OCI-LY7 (cell line): Measurements from ENCODE around the gene RNF175. TPM values are rescaled to one million over a fixed set of nuclear protein-coding genes. Genes with fewer than 3 reads are reported as not detected.

ENCODE experiments used
- BruUV-seq: library from RNA; stranded (reverse); fragments of 400-500 nt; replicated peaks from 2 replicates; lab custom pipeline; 2021; lab: Mats Ljungman, UMichigan
- CTCF ChIA-PET: fragments of 300-600 bp; sonication (Branson Sonifier 250); formaldehyde crosslinking; loops from one replicate; lab custom pipeline; 2022; ENCODE audit warnings: antibody characterized with exemption; ENCODE audit not compliant: unreplicated experiment; lab: Charles Lee
- POLR2A ChIA-PET: fragments of 300-600 bp; sonication (Branson Sonifier 250); formaldehyde crosslinking; loops from one replicate; lab custom pipeline; 2022; ENCODE audit warnings: antibody characterized with exemption; lab: Charles Lee
- DNase-seq: peaks from one replicate; pipeline ENCODE4 v3.0.0-alpha.2; 2015; ENCODE audit warnings: low spot score
- H2AFZ ChIP-seq: fragments of 200-600 bp; sonication (generic), shearing (Covaris generic); 2 replicates; pipeline ENCODE4 v1.6.1; 2014; ENCODE audit warnings: mild to moderate bottlenecking, antibody characterized with exemption, low read length, moderate library complexity
- H3K27ac ChIP-seq: fragments of 200-600 bp; sonication (generic); 2 replicates; pipeline ENCODE4 v1.5.1; 2014; ENCODE audit warnings: mixed run types, low read depth, mild to moderate bottlenecking, moderate library complexity, low read length, inconsistent platforms; ENCODE audit not compliant: poor library complexity, severe bottlenecking
- H3K36me3 ChIP-seq: fragments of 200-600 bp; sonication (generic); 2 replicates; pipeline ENCODE4 v1.6.1; 2014; ENCODE audit warnings: mild to moderate bottlenecking, antibody characterized with exemption, low read length, moderate library complexity, mixed read lengths; ENCODE audit not compliant: insufficient read depth
- H3K4me1 ChIP-seq: fragments of 200-600 bp; sonication (generic); 2 replicates; pipeline ENCODE4 v1.5.1; 2014; ENCODE audit warnings: mild to moderate bottlenecking, low read length; ENCODE audit not compliant: insufficient read depth, poor library complexity, severe bottlenecking
- H3K4me2 ChIP-seq: fragments of 200-600 bp; sonication (generic); 2 replicates; pipeline ENCODE4 v1.6.1; 2014; ENCODE audit warnings: mild to moderate bottlenecking, low read length
- H3K4me3 ChIP-seq: fragments of 200-600 bp; sonication (generic); 2 replicates; pipeline ENCODE4 v1.5.1; 2014; ENCODE audit warnings: mild to moderate bottlenecking, low read depth, low read length; ENCODE audit not compliant: poor library complexity, severe bottlenecking
- H3K79me2 ChIP-seq: fragments of 200-600 bp; sonication (generic); 2 replicates; pipeline ENCODE4 v1.6.1; 2016; ENCODE audit warnings: low read depth, mild to moderate bottlenecking, low read length, moderate library complexity, mixed read lengths; ENCODE audit not compliant: insufficient read depth
- H3K9me2 ChIP-seq: fragments of 200-600 bp; sonication (generic); 2 replicates; pipeline ENCODE4 v1.6.1; 2016; ENCODE audit warnings: mild to moderate bottlenecking, low read length, mixed read lengths; ENCODE audit not compliant: insufficient read depth
- H3K9me3 ChIP-seq: fragments of 200-600 bp; sonication (generic); 2 replicates; pipeline ENCODE4 v1.6.1; 2014; ENCODE audit warnings: mild to moderate bottlenecking, mixed run types, low read length, mixed read lengths
- H4K20me1 ChIP-seq: fragments of 200-600 bp; sonication (generic); 2 replicates; pipeline ENCODE4 v1.6.1; 2014; ENCODE audit warnings: mild to moderate bottlenecking, antibody characterized with exemption, low read length, moderate library complexity, mixed read lengths; ENCODE audit not compliant: insufficient read depth
- EZH2phosphoT487 ChIP-seq: fragments of 200-600 bp; sonication (generic); IDR thresholded peaks from 2 replicates; pipeline ENCODE4 v1.6.1; 2018; ENCODE audit warnings: low read depth, borderline replicate concordance, mild to moderate bottlenecking, mixed run types, antibody characterized with exemption, low read length, moderate library complexity, mixed read lengths
- intact Hi-C: fragments of 100-400 bp; cut with micrococcal nuclease; formaldehyde crosslinking; loops from one replicate; pipeline ENCODE4 v1.10.0; 2022; ENCODE audit not compliant: unreplicated experiment
- total RNA-seq, 2 experiments: library from RNA; depleted of rRNA in 1 of 2; stranded (reverse); fragments of >200 nt in 1 of 2; shearing (Covaris generic) in 1 of 2; gene quantifications; 2 replicates each; pipeline ENCODE4 v1.2.3, GENCODE V29; 2014 to 2022
- TF ChIP-seq, protein P1 (sequence below): fragments of 200-600 bp; sonication (generic); conservative IDR thresholded peaks from 2 replicates; pipeline ENCODE4 v1.5.1; 2014; ENCODE audit warnings: mild to moderate bottlenecking, antibody characterized with exemption, low read length, moderate library complexity, mixed read lengths

Gene RNF175
- total RNA-seq, 2 experiments from 2014 or later = 0.25 TPM; not detected in 1

DNA sequence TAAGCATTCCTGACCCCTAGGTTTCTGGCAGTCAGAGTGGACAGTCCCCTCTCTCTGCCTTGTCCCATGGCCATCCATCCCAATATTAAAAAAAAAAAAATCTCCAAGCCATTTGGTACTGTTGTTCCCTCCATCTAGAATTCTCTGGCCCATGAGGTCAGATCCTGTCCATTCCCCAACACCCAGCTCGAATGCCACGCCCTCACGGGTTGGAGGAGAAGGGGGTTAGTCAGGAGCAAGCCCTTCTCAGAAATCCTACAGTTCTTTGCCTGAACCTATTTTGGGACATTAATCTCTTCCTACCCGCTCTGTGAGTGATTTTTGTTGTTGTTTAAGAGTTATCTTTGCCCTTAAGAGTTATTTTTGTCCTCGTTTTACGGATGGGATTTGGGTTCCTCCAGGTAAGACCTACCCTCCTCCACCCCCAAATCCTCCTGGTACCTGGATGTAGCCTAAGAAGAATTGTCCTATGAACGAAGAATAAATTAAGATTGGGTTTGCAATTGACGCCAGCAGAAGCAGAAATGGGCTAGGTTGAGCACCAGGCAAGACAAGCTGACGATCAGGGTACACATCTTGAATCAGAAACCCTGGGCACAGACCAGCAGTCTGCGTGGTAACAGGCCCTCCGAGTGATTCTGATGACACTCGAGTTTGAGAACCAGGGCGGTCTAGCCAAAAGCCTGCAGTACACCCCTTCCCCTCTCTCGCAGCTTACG, 977 bp downstream of the RNF175 start:
- CTCF ChIA-PET = no interaction called here

DNA sequence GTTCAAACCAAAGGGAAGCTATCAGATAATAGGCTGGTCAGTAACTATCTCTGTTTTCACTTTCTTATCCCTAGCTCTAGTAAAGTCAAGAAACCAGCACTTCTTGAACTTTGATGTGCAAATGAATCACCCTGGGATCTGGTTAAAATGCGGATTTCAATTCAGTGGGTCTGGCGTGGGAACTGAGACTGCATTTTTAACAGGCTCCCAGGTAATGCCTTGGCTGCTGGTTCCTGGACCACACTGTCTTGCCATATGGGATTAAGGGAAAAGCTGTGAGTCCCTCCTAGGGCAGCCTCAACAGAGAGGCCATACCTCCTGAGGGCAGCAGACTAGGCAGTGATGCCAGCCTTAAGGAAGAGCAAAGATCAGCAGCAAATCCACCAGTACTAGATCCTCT, 1.7 kb downstream of the RNF175 start:
- no peak for DNase-seq
- no TSS peak for BruUV-seq
- Histone ChIP-seq H2AFZ (no peak overlapping the region), H3K9me3 (no peaks in the 10 kb centered on the region), H4K20me1 (no peaks in the 10 kb centered on the region), H3K4me3 (no peak overlapping the region), H3K4me1 (no peaks in the 10 kb centered on the region), H3K36me3 (no peaks in the 10 kb centered on the region), H3K27ac (no peak overlapping the region), H3K79me2 (no peaks in the 10 kb centered on the region), H3K9me2 (no peaks in the 10 kb centered on the region), H3K4me2 (no peak overlapping the region)
- CTCF ChIA-PET = no interaction called here
- POLR2A ChIA-PET = no interaction called here
- no peak for TF ChIP-seq EZH2phosphoT487
- TF ChIP-seq, protein P1, sequence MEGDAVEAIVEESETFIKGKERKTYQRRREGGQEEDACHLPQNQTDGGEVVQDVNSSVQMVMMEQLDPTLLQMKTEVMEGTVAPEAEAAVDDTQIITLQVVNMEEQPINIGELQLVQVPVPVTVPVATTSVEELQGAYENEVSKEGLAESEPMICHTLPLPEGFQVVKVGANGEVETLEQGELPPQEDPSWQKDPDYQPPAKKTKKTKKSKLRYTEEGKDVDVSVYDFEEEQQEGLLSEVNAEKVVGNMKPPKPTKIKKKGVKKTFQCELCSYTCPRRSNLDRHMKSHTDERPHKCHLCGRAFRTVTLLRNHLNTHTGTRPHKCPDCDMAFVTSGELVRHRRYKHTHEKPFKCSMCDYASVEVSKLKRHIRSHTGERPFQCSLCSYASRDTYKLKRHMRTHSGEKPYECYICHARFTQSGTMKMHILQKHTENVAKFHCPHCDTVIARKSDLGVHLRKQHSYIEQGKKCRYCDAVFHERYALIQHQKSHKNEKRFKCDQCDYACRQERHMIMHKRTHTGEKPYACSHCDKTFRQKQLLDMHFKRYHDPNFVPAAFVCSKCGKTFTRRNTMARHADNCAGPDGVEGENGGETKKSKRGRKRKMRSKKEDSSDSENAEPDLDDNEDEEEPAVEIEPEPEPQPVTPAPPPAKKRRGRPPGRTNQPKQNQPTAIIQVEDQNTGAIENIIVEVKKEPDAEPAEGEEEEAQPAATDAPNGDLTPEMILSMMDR = no peak
- intact Hi-C loops = no loop called here

More for the DNA sequence above, 977 bp downstream of the RNF175 start:
- POLR2A ChIA-PET = no interaction called here
- H3K79me2 ChIP-seq = no peaks in the 10 kb centered on the region
- intact Hi-C loops = no loop called here
- H3K27ac ChIP-seq = no peak overlapping the region
- H4K20me1 ChIP-seq = no peaks in the 10 kb centered on the region
- no peaks in the 10 kb centered on the region for H3K9me3 ChIP-seq
- H3K36me3 ChIP-seq = no peaks in the 10 kb centered on the region
- TF ChIP-seq EZH2phosphoT487 = no peak
- TF ChIP-seq, protein P1 = no peak
- no peak overlapping the region for H3K4me2 ChIP-seq
- BruUV-seq = no TSS peak
- H3K4me1 ChIP-seq = no peaks in the 10 kb centered on the region
- no peak overlapping the region for H2AFZ ChIP-seq
- no peaks in the 10 kb centered on the region for H3K9me2 ChIP-seq
- H3K4me3 ChIP-seq = no peak overlapping the region
- no peak for DNase-seq

DNA sequence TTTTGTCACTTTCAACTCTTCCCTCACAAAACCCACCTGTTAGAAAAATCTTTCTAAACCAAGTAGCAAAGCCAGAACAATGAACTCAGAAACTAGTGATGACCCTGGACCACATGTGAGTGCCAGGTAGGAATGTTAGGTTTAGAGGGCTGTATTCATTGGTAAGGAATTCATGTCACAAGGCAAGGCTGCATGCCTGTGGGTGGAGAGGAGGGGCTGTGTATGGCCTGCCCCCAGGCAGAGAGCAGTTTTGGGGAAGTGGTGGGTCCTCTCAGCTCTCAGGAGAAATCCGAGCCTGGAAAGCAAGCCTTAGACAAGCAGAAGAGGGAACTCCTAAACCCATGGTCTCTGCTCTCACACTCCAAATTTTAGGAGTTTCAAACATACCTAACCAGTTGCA, 2.4 kb downstream of the RNF175 start:
- POLR2A ChIA-PET = no interaction called here
- intact Hi-C loops = no loop called here
- CTCF ChIA-PET = no interaction called here

More for the DNA sequence above, 2.4 kb downstream of the RNF175 start:
- no peak overlapping the region for H3K4me3 ChIP-seq
- H2AFZ ChIP-seq = no peak overlapping the region
- H3K9me2 ChIP-seq = no peaks in the 10 kb centered on the region
- no peaks in the 10 kb centered on the region for H4K20me1 ChIP-seq
- no peak overlapping the region for H3K27ac ChIP-seq
- H3K4me2 ChIP-seq = no peak overlapping the region
- no peaks in the 10 kb centered on the region for H3K9me3 ChIP-seq
- no peaks in the 10 kb centered on the region for H3K4me1 ChIP-seq
- TF ChIP-seq EZH2phosphoT487 = no peak
- TF ChIP-seq, protein P1 = no peak
- BruUV-seq = no TSS peak
- no peaks in the 10 kb centered on the region for H3K36me3 ChIP-seq
- no peak for DNase-seq
- no peaks in the 10 kb centered on the region for H3K79me2 ChIP-seq
